OCI-LY1 (cell line): ENCODE measurements around the gene PTGES3L.
"Not testable (repeated sequence)": the region's sequence is repeated elsewhere in the genome, so short reads cannot be mapped to it uniquely, and the experiment has no call there.

Source experiments
- EZH2 ChIP-seq: fragments of 200-600 bp; sonication (generic), shearing (Covaris generic); IDR thresholded peaks from 2 replicates; pipeline ENCODE4 v1.8.0; 2017; ENCODE audit warnings: borderline replicate concordance, mixed run types, mild to moderate bottlenecking, antibody characterized with exemption, low read length, moderate library complexity, mixed read lengths
- TF ChIP-seq, protein P1 (sequence below): fragments of 200-600 bp; sonication (generic), shearing (Covaris generic); IDR thresholded peaks from 2 replicates; pipeline ENCODE4 v1.5.1; 2017; ENCODE audit warnings: mild to moderate bottlenecking, antibody characterized with exemption, low read length, moderate library complexity, mixed read lengths

DNA sequence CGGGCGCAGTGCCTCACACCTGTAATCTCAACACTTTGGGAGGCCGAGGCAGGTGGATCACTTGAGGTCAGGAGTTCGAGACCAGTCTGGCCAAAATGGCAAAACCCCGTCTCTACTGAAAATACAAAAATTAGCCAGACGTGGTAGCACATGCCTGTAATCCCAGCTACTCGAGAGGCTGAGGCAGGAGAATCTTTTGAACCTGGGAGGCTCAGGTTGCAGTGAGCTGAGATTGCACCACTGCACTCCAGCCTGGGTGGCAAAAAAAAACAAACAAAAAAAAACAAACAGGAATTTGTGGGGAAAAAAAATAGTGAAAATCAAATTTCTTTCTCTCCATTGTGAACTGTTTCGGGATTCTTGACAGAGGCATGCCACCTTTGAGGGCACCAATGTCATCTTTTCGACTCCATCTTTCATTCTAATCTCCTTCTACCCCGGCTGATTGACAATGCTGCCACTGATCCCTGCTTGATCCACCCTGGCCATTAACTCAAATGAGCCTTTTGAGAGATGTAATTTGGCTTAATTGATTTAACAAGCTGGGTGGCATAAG, 60.3 kb downstream of the PTGES3L start:
- TF ChIP-seq, protein P1, sequence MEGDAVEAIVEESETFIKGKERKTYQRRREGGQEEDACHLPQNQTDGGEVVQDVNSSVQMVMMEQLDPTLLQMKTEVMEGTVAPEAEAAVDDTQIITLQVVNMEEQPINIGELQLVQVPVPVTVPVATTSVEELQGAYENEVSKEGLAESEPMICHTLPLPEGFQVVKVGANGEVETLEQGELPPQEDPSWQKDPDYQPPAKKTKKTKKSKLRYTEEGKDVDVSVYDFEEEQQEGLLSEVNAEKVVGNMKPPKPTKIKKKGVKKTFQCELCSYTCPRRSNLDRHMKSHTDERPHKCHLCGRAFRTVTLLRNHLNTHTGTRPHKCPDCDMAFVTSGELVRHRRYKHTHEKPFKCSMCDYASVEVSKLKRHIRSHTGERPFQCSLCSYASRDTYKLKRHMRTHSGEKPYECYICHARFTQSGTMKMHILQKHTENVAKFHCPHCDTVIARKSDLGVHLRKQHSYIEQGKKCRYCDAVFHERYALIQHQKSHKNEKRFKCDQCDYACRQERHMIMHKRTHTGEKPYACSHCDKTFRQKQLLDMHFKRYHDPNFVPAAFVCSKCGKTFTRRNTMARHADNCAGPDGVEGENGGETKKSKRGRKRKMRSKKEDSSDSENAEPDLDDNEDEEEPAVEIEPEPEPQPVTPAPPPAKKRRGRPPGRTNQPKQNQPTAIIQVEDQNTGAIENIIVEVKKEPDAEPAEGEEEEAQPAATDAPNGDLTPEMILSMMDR = not testable (repeated sequence)
- TF ChIP-seq EZH2 = not testable (repeated sequence)
